ENCODE data around the gene KIZ.
A peak's percentile ranks its signal among the peaks of the same experiment; 100 is the strongest.

KIZ gene

DNA sequence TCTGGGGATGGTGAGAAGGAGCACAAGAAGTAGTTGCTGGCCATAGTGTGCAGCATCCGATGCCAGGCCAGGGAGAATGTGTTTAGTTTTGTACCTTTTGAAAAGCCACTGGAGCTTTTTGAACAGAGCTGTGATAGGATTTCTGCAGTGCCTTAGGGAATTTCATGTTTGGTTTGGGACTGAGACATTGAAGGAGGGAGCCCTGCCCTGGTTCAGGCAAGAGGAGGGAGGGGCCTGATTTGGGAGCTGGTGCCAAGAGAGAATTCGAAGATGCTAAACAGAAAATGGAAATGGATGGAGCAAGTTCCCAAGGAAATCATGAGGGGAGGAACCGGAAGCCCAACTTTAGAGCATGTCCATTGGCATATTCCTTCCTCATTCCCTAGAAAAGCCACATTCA is 80.7 kb downstream of the KIZ start:
- H3K4me1 ChIP-seq (ENCODE audit: insufficient read depth, poor library complexity, severe bottlenecking): no peaks in the 10 kb centered on the region
- H3K9me3 ChIP-seq (ENCODE audit: severe bottlenecking): no peaks in the 10 kb centered on the region
- DNase-seq (ENCODE audit: low spot score) (no peak), ATAC-seq (ENCODE audit: low read depth) (no peak)
- no peak overlapping the region for H3K27ac ChIP-seq (ENCODE audit: poor library complexity, severe bottlenecking)
- no peaks in the 10 kb centered on the region for H3K36me3 ChIP-seq (ENCODE audit: low read depth)
- H3K27me3 ChIP-seq (ENCODE audit: insufficient read depth, poor library complexity, severe bottlenecking): no peaks in the 10 kb centered on the region
- TF ChIP-seq, protein P1, sequence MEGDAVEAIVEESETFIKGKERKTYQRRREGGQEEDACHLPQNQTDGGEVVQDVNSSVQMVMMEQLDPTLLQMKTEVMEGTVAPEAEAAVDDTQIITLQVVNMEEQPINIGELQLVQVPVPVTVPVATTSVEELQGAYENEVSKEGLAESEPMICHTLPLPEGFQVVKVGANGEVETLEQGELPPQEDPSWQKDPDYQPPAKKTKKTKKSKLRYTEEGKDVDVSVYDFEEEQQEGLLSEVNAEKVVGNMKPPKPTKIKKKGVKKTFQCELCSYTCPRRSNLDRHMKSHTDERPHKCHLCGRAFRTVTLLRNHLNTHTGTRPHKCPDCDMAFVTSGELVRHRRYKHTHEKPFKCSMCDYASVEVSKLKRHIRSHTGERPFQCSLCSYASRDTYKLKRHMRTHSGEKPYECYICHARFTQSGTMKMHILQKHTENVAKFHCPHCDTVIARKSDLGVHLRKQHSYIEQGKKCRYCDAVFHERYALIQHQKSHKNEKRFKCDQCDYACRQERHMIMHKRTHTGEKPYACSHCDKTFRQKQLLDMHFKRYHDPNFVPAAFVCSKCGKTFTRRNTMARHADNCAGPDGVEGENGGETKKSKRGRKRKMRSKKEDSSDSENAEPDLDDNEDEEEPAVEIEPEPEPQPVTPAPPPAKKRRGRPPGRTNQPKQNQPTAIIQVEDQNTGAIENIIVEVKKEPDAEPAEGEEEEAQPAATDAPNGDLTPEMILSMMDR (IDR thresholded peaks at IDR 0.05; ENCODE audit: poor library complexity, severe bottlenecking): no peak
- H3K4me3 ChIP-seq (ENCODE audit: severe bottlenecking): no peak overlapping the region

DNA sequence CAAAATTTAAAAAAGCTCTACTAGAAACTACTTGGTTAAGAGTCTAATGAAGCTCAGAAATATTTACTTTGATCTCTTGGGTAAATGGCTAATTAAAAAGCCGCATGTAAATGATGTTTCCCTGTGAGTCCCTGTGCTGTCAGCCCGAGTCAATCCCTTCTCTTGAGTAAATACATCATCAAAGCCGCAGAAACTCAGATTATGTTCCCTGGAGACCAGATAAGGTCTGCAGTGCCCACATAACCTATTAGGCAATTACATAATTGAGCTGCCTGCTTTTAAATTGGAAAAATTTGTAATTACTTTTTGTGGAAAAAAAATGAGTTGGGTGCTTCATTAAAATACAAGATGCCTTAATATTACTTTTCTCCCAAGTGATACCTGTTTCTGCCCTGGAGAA is 83.1 kb downstream of the KIZ start:
- Histone ChIP-seq H3K9me3 (ENCODE audit: severe bottlenecking) (no peaks in the 10 kb centered on the region), H3K4me3 (ENCODE audit: severe bottlenecking) (no peak overlapping the region), H3K27ac (ENCODE audit: poor library complexity, severe bottlenecking) (no peak overlapping the region), H3K36me3 (ENCODE audit: low read depth) (no peaks in the 10 kb centered on the region), H3K4me1 (ENCODE audit: insufficient read depth, poor library complexity, severe bottlenecking) (no peaks in the 10 kb centered on the region), H3K27me3 (ENCODE audit: insufficient read depth, poor library complexity, severe bottlenecking) (no peaks in the 10 kb centered on the region)
- DNase-seq (ENCODE audit: low spot score) (no peak), ATAC-seq (ENCODE audit: low read depth) (no peak)
- TF ChIP-seq, protein P1 (IDR thresholded peaks at IDR 0.05; ENCODE audit: poor library complexity, severe bottlenecking): no peak

DNA sequence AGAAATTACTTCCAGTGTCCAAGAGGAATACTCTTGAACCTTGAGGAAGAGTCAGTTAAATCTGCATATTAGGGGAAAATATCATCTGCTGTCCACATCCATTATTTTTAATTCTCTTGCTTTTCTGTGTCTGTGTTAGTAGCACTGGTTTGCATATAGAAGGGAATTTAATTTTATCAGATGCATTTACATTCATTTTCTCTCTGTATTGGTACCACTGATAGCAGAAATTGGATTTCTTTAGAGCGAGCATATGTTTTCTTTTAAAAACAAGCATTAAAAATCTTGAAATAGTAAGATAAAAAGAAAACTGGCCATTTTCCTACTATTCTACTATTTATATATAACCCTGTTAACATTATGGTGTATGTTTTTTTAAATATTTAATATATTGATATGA is 83.8 kb downstream of the KIZ start:
- H3K36me3 ChIP-seq (ENCODE audit: low read depth): no peaks in the 10 kb centered on the region
- H3K4me1 ChIP-seq (ENCODE audit: insufficient read depth, poor library complexity, severe bottlenecking): no peaks in the 10 kb centered on the region
- H3K27ac ChIP-seq (ENCODE audit: poor library complexity, severe bottlenecking): no peak overlapping the region
- H3K4me3 ChIP-seq (ENCODE audit: severe bottlenecking): no peak overlapping the region
- no peaks in the 10 kb centered on the region for H3K9me3 ChIP-seq (ENCODE audit: severe bottlenecking)
- TF ChIP-seq, protein P1 (IDR thresholded peaks at IDR 0.05; ENCODE audit: poor library complexity, severe bottlenecking): no peak
- no peak for DNase-seq (ENCODE audit: low spot score)
- no peaks in the 10 kb centered on the region for H3K27me3 ChIP-seq (ENCODE audit: insufficient read depth, poor library complexity, severe bottlenecking)
- no peak for ATAC-seq (ENCODE audit: low read depth)

DNA sequence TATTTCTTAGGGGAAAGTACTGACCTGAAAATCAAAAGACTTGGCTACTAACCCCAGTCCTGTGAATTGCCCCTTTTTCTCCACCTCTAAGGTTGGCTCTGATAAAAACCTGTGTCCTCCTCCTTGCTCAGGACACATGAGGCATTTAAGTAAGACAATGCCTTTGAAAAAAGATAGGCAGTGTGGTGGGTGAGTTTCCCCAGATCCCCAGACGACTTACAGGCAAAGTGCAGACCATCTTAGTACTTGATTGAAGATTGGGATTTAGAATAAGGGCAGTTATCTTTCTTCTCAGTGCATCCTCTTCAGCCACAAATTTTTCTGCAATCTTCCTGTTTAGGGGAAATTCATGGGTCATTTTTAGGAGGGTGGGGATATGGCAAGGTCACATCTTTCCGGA is 87.8 kb downstream of the KIZ start:
- ATAC-seq (ENCODE audit: low read depth) (no peak), DNase-seq (ENCODE audit: low spot score) (no peak)
- Histone ChIP-seq H3K9me3 (ENCODE audit: severe bottlenecking) (no peaks in the 10 kb centered on the region), H3K27ac (ENCODE audit: poor library complexity, severe bottlenecking) (no peak overlapping the region), H3K4me1 (ENCODE audit: insufficient read depth, poor library complexity, severe bottlenecking) (no peaks in the 10 kb centered on the region), H3K36me3 (ENCODE audit: low read depth) (no peaks in the 10 kb centered on the region), H3K27me3 (ENCODE audit: insufficient read depth, poor library complexity, severe bottlenecking) (no peaks in the 10 kb centered on the region), H3K4me3 (ENCODE audit: severe bottlenecking) (no peak overlapping the region)
- TF ChIP-seq, protein P1 (IDR thresholded peaks at IDR 0.05; ENCODE audit: poor library complexity, severe bottlenecking): no peak

DNA sequence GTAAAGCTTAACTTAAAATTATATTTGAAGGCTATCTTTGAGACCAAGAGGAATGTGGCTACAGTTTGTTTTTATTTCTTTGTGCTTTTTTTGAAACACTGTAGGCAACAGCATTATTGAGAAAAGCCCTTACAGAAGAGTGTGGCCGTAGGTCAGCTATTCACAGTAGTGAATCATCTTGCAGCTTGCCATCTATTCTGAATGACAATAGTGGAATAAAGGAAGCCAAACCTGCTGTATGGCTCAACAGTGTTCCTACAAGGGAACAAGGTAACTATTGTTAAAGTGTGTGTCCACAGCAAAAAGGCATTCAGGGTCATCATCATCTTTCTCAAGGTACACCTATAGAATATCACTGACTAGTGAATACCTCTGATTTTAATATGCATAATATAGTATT is 88.5 kb downstream of the KIZ start:
- no peaks in the 10 kb centered on the region for H3K4me1 ChIP-seq (ENCODE audit: insufficient read depth, poor library complexity, severe bottlenecking)
- no peaks in the 10 kb centered on the region for H3K9me3 ChIP-seq (ENCODE audit: severe bottlenecking)
- H3K27me3 ChIP-seq (ENCODE audit: insufficient read depth, poor library complexity, severe bottlenecking): no peaks in the 10 kb centered on the region
- TF ChIP-seq, protein P1 (IDR thresholded peaks at IDR 0.05; ENCODE audit: poor library complexity, severe bottlenecking): no peak
- no peak overlapping the region for H3K27ac ChIP-seq (ENCODE audit: poor library complexity, severe bottlenecking)
- H3K4me3 ChIP-seq (ENCODE audit: severe bottlenecking): no peak overlapping the region
- DNase-seq (ENCODE audit: low spot score) (no peak), ATAC-seq (ENCODE audit: low read depth) (peak; percentile 36; the same call in 2 of the 3 replicates)
- H3K36me3 ChIP-seq (ENCODE audit: low read depth): no peaks in the 10 kb centered on the region

Measured in RWPE2 (cell line).